Measurements from ENCODE around the gene NXPH3.
A peak's percentile ranks its signal among the peaks of the same experiment; 100 is the strongest.
"Not testable (repeated sequence)": the region's sequence is repeated elsewhere in the genome, so short reads cannot be mapped to it uniquely, and the experiment has no call there.

NXPH3 gene

GRCh38 chr17:49575679-49576087 lies at the start of gene NXPH3:
NXPH3 (plus strand) TSS chr17:49575871; CDS start chr17:49576220, 349 bp downstream.
- DNase-seq = peak in 1 of 2 experiments; percentile 15

GRCh38 chr17:49527927-49528651 lies 47.6 kb upstream of the NXPH3 start:
- no peak for DNase-seq

GRCh38 chr17:49528966-49529365 lies 46.7 kb upstream of the NXPH3 start:
- DNase-seq = no peak

- DNase-seq = no peak
Observed at GRCh38 chr17:49530118-49530517, 45.6 kb upstream of the NXPH3 start.

GRCh38 chr17:49543860-49544259 lies 31.8 kb upstream of the NXPH3 start:
- no peak for DNase-seq

GRCh38 chr17:49545007-49545660 lies 30.5 kb upstream of the NXPH3 start:
- DNase-seq = no peak

GRCh38 chr17:49545806-49546545 lies 29.7 kb upstream of the NXPH3 start:
- no peak for DNase-seq

- no peak for DNase-seq
Observed at GRCh38 chr17:49546546-49547535, 28.8 kb upstream of the NXPH3 start.

- no peak for DNase-seq
Observed at GRCh38 chr17:49547566-49547965, 28.1 kb upstream of the NXPH3 start.

- no peak for DNase-seq
Observed at GRCh38 chr17:49548051-49548505, 27.6 kb upstream of the NXPH3 start.

GRCh38 chr17:49548506-49549310 lies 27.0 kb upstream of the NXPH3 start:
- DNase-seq = peak in 1 of 2 experiments; percentile 16

- DNase-seq = no peak
Observed at GRCh38 chr17:49549311-49549605, 26.4 kb upstream of the NXPH3 start.

GRCh38 chr17:49549691-49550678 lies 25.7 kb upstream of the NXPH3 start:
- DNase-seq = no peak

GRCh38 chr17:49550764-49551163 lies 24.9 kb upstream of the NXPH3 start:
- not testable (repeated sequence) for DNase-seq

- DNase-seq = no peak
Observed at GRCh38 chr17:49551221-49552069, 24.2 kb upstream of the NXPH3 start.

- DNase-seq = no peak
Observed at GRCh38 chr17:49552070-49552751, 23.5 kb upstream of the NXPH3 start.

- DNase-seq = no peak
Observed at GRCh38 chr17:49553676-49554335, 21.9 kb upstream of the NXPH3 start.

Data from NCI-H446 (cell line).